ENCODE measurements around the gene TUBGCP2.
"Not testable (repeated sequence)": the region's sequence is repeated elsewhere in the genome, so short reads cannot be mapped to it uniquely, and the experiment has no call there.

Gene TUBGCP2

GRCh38 chr10:133235265-133235855 is 73.3 kb downstream of the TUBGCP2 start:
- DNase-seq (ENCODE audit: insufficient read length, low spot score) (no peak), FAIRE-seq (no peak)
- TF ChIP-seq POLR2A (IDR thresholded peaks at IDR 0.05; ENCODE audit: low read depth, low read length), result no peak

- not testable (repeated sequence) for DNase-seq (ENCODE audit: insufficient read length, low spot score); FAIRE-seq
Measured at GRCh38 chr10:133234796-133235195, 73.9 kb downstream of the TUBGCP2 start.

DNA sequence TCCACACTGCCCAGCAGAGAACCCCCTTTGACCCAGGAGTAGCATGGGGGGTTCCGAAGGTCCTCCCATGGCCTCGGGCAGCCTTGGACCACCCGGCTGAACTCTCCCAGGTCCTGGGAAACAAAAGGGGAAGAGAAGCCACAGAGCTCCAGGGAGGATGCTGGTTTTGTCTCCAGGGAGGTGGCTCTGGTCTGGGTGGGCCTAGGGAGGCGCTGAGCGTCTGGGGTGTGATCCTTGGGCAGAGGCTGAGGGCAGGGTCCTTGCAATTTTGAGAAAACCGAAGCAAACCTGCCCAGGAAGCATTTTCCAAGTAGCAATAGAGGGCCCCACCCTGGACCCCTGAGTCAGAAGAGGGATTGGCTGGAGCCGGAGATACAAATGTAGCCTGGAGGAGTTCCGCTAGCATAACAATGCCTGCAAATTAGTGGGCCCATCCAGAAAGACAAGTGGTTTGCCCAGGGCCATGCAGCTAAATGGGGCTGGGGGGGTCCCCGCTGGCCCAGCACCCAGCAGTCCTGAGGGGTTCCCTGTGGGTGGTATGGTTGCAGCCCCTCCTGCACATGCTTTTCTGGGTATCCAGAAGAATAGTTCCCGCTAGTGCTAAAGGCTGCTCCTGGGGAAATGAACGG is 76.6 kb downstream of the TUBGCP2 start:
- DNase-seq (ENCODE audit: insufficient read length, low spot score) (no peak), FAIRE-seq (no peak)
- no peak for TF ChIP-seq POLR2A (IDR thresholded peaks at IDR 0.05; ENCODE audit: low read depth, low read length)

DNA sequence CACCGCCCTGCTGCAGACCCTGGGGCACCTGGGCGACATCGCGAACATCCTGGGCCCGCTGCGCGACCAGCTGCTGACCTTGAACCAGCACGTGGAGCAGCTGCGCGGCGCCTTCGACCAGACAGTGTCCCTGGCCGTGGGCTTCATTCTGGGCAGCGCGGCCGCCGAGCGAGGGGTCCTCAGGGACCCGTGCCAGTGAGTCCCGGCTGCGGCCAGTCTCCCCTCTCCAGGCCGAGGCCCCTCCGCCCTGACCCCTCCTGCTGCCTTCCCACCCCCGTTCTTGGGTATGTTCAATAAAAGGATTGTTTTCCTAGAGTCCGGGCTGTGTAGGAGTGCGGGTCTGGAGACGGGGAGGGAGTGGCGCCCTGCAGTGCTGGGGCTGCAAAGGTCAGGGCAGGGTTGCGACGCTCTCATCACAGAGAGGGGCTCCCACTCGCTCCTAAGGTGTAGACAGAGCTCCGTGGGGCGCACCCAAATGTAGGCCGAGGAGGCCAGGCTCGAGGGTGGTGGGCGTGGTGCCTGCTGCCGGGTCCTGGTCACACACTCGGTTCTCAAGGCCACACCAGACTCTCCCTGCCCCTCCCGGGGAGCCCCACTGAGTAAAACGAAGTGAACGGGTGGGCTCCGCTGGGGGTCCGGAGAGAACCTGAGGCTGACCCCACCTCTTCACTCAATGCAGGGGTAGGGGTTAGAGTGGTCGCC is 77.3 kb downstream of the TUBGCP2 start:
- no peak for FAIRE-seq
- no peak for TF ChIP-seq POLR2A (IDR thresholded peaks at IDR 0.05; ENCODE audit: low read depth, low read length)
- no peak for DNase-seq (ENCODE audit: insufficient read length, low spot score)

- DNase-seq (ENCODE audit: insufficient read length, low spot score) (no peak), FAIRE-seq (no peak)
- no peak for TF ChIP-seq POLR2A (IDR thresholded peaks at IDR 0.05; ENCODE audit: low read depth, low read length)
Measured at GRCh38 chr10:133230387-133231195, 78.1 kb downstream of the TUBGCP2 start.

DNA sequence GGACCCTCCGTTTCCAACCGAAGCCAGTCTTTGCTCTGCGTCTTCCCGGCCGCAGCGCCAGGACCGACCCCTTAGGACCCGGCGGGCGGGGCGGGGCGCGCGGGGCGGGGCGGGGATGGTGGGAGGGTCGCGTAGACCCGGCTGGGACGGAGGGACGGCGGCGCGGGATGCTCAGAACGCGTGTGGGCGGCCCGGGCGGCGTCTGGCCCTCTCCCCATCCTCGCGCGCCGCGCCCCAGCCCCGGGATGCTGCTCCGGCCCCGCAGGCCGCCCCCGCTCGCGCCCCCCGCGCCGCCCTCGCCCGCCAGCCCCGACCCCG is 78.7 kb downstream of the TUBGCP2 start, which contains the start of gene UTF1:
Gene UTF1, plus strand, starts transcription at position 174 of the 318 bp plus-strand sequence. Its CDS starts 72 bp downstream, at position 246.
- DNase-seq (ENCODE audit: insufficient read length, low spot score) (no peak), FAIRE-seq (no peak)
- no peak for TF ChIP-seq POLR2A (IDR thresholded peaks at IDR 0.05; ENCODE audit: low read depth, low read length)

GRCh38 chr10:133229265-133230043 is 79.2 kb downstream of the TUBGCP2 start:
- TF ChIP-seq POLR2A (IDR thresholded peaks at IDR 0.05; ENCODE audit: low read depth, low read length), result no peak
- no peak for FAIRE-seq
- DNase-seq (ENCODE audit: insufficient read length, low spot score), result no peak
